ENCODE results near the gene CTBP2.

Gene CTBP2

DNA sequence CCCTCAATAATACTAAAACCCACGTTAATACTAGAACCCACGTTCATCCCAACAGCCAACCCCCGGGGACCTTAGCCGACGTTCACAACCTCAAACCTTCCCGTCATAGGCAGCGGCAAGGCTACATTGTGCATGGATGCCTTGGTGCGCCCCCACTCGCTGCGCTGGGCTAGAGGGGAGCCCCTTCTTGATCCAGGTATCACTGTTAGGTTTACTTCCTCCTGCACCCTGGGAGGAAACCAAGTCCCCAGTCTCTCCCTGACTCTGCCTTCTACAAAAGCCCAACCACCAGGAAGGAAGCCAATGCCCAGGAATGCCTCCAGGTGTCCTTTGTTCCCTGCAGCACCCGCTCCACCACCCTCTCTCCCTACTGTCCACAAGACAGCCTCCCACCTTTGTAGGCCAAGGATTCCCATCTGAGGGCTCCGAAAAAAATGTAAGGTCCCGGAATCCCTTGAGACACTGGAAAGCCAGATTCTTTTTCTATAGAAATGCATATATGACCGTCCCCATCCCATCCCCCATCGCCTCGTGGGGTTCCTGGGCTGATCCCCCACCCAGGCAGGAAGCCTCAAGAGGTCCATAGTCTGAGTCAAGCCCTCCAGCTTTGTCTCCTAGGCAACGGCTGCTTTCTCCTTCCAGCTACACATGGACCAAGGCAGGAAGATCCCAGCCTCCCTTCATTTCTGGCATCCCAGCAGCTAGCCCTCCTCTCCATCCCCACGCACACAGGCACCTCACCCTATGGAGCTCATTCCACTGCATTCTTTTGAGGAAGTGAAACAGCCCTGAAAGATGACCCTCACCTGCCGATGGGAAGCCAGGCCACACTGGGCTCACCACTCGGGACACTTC lies 25.2 kb downstream of the CTBP2 start:
- Histone ChIP-seq H3K4me3 (ENCODE audit: low read length in 2 of 2) (no peak overlapping the region), H3K9me3 (ENCODE audit: control insufficient read depth in 2 of 2, low read length in 2 of 2) (no peaks in the 10 kb centered on the region), H3K27ac (ENCODE audit: low read depth in 2 of 2, low read length in 2 of 2) (no peak overlapping the region), H3K9ac (ENCODE audit: low read depth in 1 of 2, low read length in 2 of 2) (no peak overlapping the region), H3K27me3 (ENCODE audit: control insufficient read depth in 2 of 2, insufficient read depth in 2 of 2, low read length in 2 of 2) (no peaks in the 10 kb centered on the region), H3K36me3 (ENCODE audit: control insufficient read depth in 2 of 2, insufficient read depth in 2 of 2, low read length in 2 of 2) (peaks cover 22 to 26% of the 10 kb centered on the region in 2 donors), H3K4me1 (ENCODE audit: control insufficient read depth in 2 of 2, insufficient read depth in 2 of 2, low read length in 2 of 2) (peaks cover 0 to 14% of the 10 kb centered on the region in 2 donors)

DNA sequence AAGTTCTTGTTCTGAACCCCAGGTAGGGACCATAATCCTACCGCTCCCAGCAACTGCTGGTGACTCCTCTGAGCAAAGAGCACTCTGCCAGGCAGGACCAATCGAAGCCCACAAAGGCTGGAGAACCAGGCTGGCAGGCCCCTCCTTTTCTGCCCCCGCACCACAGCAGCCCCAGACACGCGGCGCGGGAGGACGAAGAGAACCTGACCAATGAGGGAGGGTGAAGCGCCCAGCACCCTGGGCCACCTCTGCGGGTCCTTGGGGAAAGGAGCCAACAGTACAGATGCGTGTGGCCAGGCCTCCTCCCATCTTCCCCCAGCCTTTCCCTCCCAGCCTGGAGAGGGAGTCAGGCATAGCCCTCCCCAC lies 25.9 kb downstream of the CTBP2 start:
- Histone ChIP-seq H3K9me3 (ENCODE audit: control insufficient read depth in 2 of 2, low read length in 2 of 2) (no peaks in the 10 kb centered on the region), H3K9ac (ENCODE audit: low read depth in 1 of 2, low read length in 2 of 2) (no peak overlapping the region), H3K36me3 (ENCODE audit: control insufficient read depth in 2 of 2, insufficient read depth in 2 of 2, low read length in 2 of 2) (peaks cover 22 to 30% of the 10 kb centered on the region in 2 donors), H3K27ac (ENCODE audit: low read depth in 2 of 2, low read length in 2 of 2) (no peak overlapping the region), H3K4me3 (ENCODE audit: low read length in 2 of 2) (no peak overlapping the region), H3K27me3 (ENCODE audit: control insufficient read depth in 2 of 2, insufficient read depth in 2 of 2, low read length in 2 of 2) (no peaks in the 10 kb centered on the region), H3K4me1 (ENCODE audit: control insufficient read depth in 2 of 2, insufficient read depth in 2 of 2, low read length in 2 of 2) (peaks cover 0 to 14% of the 10 kb centered on the region in 2 donors)

DNA sequence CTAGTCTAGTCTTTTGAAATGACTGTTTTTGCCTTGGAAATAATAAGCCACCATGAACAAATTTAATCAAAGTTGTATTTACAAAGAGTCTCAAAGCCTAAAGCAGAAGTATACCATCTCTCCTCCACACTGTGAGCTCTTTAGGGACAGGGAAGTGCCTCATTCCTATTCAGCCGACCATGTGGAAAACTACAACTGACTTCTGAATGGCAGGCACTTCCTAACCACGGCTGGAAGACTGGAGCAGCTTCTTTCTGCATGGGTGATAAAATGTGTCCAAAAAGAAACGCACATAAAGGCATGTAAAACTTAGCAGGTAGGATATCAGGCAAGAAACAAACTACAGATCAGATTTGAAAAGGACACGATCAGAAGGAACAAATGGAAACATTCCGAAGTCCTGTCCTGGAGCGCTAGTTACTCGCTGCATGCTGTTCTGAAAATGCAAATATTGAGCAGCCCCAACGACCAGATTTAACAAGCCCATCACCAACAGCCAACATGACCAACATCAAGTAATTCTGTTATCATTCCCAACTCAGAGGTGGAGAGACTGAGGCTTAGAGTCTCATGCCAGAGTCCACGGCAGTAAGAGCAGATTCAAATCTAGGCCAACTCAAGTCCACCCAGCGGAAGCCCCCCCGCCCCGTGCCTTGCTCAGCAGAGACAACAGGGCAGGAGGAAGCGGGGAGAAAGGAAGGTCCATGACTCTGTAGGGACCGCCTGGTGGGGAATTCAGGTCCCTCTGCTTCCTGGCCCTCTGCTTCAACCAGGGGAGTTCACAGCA lies 26.5 kb downstream of the CTBP2 start:
- no peak overlapping the region for H3K9ac ChIP-seq (ENCODE audit: low read depth in 1 of 2, low read length in 2 of 2)
- H3K36me3 ChIP-seq (ENCODE audit: control insufficient read depth in 2 of 2, insufficient read depth in 2 of 2, low read length in 2 of 2): peaks cover 26 to 33% of the 10 kb centered on the region in 2 donors
- no peaks in the 10 kb centered on the region for H3K9me3 ChIP-seq (ENCODE audit: control insufficient read depth in 2 of 2, low read length in 2 of 2)
- no peak overlapping the region for H3K4me3 ChIP-seq (ENCODE audit: low read length in 2 of 2)
- H3K27ac ChIP-seq (ENCODE audit: low read depth in 2 of 2, low read length in 2 of 2): no peak overlapping the region
- H3K27me3 ChIP-seq (ENCODE audit: control insufficient read depth in 2 of 2, insufficient read depth in 2 of 2, low read length in 2 of 2): no peaks in the 10 kb centered on the region
- H3K4me1 ChIP-seq (ENCODE audit: control insufficient read depth in 2 of 2, insufficient read depth in 2 of 2, low read length in 2 of 2): peaks cover 0 to 12% of the 10 kb centered on the region in 2 donors

DNA sequence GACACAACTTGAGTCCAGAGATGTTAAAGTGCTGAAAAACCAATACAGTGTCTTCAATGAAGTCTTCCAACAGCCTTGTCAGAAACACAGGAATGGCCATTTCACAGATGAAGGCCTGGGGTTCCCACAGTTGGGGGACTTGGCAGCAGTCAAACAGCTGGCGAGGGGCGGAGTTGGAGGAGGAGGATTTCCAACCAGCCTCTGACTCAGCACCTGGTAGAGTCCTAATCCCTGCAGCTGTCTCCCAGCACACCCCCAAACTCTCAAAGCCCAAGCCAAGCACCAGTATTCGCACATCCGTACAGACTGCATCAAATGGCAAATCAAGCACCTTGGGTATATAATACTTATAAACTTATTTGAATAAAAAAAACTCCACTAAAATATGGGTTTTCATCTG lies 28.0 kb downstream of the CTBP2 start:
- Histone ChIP-seq H3K27ac (ENCODE audit: low read depth in 2 of 2, low read length in 2 of 2) (no peak overlapping the region), H3K4me3 (ENCODE audit: low read length in 2 of 2) (no peak overlapping the region), H3K4me1 (ENCODE audit: control insufficient read depth in 2 of 2, insufficient read depth in 2 of 2, low read length in 2 of 2) (peaks cover 0 to 5% of the 10 kb centered on the region in 2 donors), H3K9me3 (ENCODE audit: control insufficient read depth in 2 of 2, low read length in 2 of 2) (no peaks in the 10 kb centered on the region), H3K27me3 (ENCODE audit: control insufficient read depth in 2 of 2, insufficient read depth in 2 of 2, low read length in 2 of 2) (no peaks in the 10 kb centered on the region), H3K9ac (ENCODE audit: low read depth in 1 of 2, low read length in 2 of 2) (no peak overlapping the region), H3K36me3 (ENCODE audit: control insufficient read depth in 2 of 2, insufficient read depth in 2 of 2, low read length in 2 of 2) (peaks cover 26 to 36% of the 10 kb centered on the region in 2 donors)

DNA sequence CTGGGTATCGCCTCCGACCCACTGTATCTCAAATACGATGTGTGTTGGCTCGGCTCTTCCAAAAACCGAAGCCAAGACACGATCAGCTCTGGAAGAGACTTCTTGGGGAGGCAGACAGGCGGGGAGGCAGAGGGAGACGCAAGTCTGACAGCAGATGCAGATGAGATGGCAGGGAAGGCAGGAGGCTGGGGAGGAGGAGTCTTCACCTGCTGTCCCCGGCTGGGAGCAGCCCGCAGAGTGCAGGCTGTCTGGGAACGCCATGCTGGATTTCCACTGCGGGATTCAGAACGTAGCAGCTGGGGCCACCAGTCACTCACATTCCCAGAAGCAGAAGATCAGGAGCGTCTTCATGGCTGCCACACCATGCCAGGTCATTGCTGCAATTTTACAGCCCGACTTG lies 29.4 kb downstream of the CTBP2 start:
- Histone ChIP-seq H3K27ac (ENCODE audit: low read depth in 2 of 2, low read length in 2 of 2) (no peak overlapping the region), H3K4me1 (ENCODE audit: control insufficient read depth in 2 of 2, insufficient read depth in 2 of 2, low read length in 2 of 2) (peaks cover 0 to 5% of the 10 kb centered on the region in 2 donors), H3K36me3 (ENCODE audit: control insufficient read depth in 2 of 2, insufficient read depth in 2 of 2, low read length in 2 of 2) (peaks cover 30 to 36% of the 10 kb centered on the region in 2 donors)

DNA sequence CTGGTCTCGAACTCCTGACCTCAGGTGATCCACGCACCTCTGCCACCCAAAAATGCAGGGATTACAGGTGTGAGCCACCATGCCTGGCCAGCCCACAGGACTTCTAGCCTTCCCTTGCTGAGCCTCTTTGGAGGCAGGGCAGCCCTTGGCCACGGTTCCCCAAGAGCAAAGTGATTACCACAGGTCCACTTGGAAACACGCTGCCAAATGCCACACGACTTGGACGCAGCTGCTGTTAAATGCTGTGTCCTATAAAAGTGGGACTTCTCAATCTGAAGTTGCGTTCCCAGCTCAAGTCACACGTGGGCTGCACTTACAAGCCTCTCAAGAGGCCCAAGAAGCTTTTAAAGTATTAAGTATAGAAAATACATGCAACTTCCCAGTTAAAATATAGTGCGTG lies 30.1 kb downstream of the CTBP2 start:
- H3K27ac ChIP-seq (ENCODE audit: low read depth in 2 of 2, low read length in 2 of 2): no peak overlapping the region
- H3K9ac ChIP-seq (ENCODE audit: low read depth in 1 of 2, low read length in 2 of 2): no peak overlapping the region
- no peak overlapping the region for H3K4me3 ChIP-seq (ENCODE audit: low read length in 2 of 2)
- peaks cover 0 to 6% of the 10 kb centered on the region in 2 donors for H3K4me1 ChIP-seq (ENCODE audit: control insufficient read depth in 2 of 2, insufficient read depth in 2 of 2, low read length in 2 of 2)
- H3K27me3 ChIP-seq (ENCODE audit: control insufficient read depth in 2 of 2, insufficient read depth in 2 of 2, low read length in 2 of 2): no peaks in the 10 kb centered on the region
- no peaks in the 10 kb centered on the region for H3K9me3 ChIP-seq (ENCODE audit: control insufficient read depth in 2 of 2, low read length in 2 of 2)
- H3K36me3 ChIP-seq (ENCODE audit: control insufficient read depth in 2 of 2, insufficient read depth in 2 of 2, low read length in 2 of 2): peaks cover 27 to 36% of the 10 kb centered on the region in 2 donors

More for the DNA sequence above, 29.4 kb downstream of the CTBP2 start:
- no peaks in the 10 kb centered on the region for H3K9me3 ChIP-seq (ENCODE audit: control insufficient read depth in 2 of 2, low read length in 2 of 2)
- H3K27me3 ChIP-seq (ENCODE audit: control insufficient read depth in 2 of 2, insufficient read depth in 2 of 2, low read length in 2 of 2): no peaks in the 10 kb centered on the region
- H3K4me3 ChIP-seq (ENCODE audit: low read length in 2 of 2): no peak overlapping the region
- H3K9ac ChIP-seq (ENCODE audit: low read depth in 1 of 2, low read length in 2 of 2): no peak overlapping the region

DNA sequence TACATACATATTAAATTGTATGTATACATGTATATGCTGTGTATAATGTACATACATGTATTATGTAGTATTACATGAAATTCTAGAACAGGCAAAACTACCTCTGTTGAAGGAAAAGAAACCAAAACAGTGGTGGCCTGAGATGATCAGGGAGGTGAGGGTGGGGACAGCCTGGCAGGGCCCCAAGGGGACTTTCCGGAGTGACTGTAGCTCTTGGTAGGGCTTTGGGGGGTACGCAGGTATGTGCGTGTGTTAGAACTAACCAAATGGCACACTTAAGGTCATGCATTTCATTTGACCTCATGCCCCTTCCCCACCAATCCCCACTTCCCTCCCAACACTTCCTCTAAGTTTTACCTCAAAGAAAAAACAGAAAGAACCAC lies 31.3 kb downstream of the CTBP2 start:
- H3K27me3 ChIP-seq (ENCODE audit: control insufficient read depth in 2 of 2, insufficient read depth in 2 of 2, low read length in 2 of 2): no peaks in the 10 kb centered on the region
- no peak overlapping the region for H3K4me3 ChIP-seq (ENCODE audit: low read length in 2 of 2)
- H3K9me3 ChIP-seq (ENCODE audit: control insufficient read depth in 2 of 2, low read length in 2 of 2): no peaks in the 10 kb centered on the region
- no peak overlapping the region for H3K27ac ChIP-seq (ENCODE audit: low read depth in 2 of 2, low read length in 2 of 2)
- H3K9ac ChIP-seq (ENCODE audit: low read depth in 1 of 2, low read length in 2 of 2): no peak overlapping the region
- H3K4me1 ChIP-seq (ENCODE audit: control insufficient read depth in 2 of 2, insufficient read depth in 2 of 2, low read length in 2 of 2): peaks cover 4 to 14% of the 10 kb centered on the region in 2 donors
- peaks cover 26 to 36% of the 10 kb centered on the region in 2 donors for H3K36me3 ChIP-seq (ENCODE audit: control insufficient read depth in 2 of 2, insufficient read depth in 2 of 2, low read length in 2 of 2)

DNA sequence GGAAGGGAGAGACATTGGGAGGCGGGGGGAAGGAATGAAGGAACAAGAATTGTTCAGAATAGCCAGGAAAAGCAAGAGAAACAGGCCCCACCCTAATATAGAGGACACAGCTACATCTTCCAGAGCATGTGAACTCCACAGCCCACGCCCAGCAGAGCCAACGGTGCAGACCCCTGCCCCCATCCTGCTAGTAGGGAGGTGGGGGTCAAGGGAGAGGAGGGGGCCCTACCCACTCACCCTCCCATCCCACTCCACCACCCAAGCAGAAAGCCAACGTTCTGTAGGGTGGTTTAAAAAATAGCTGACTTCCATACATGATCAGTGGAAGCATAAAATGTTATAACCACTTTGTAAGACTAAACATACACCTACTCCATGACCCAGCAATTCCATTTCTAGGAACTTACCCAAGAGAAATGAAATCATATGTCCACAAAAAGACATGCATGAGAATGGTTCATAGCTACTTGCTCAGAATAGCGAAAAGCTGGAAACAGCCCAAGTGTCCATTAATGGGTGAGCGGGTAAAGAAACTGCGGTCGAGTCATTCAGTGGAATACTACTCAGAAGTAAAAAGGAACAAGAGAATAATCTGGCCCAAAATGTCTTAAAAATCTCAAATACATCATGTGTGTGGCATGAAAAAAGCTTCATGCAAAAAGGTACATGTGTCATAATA lies 31.8 kb downstream of the CTBP2 start:
- Histone ChIP-seq H3K27me3 (ENCODE audit: control insufficient read depth in 2 of 2, insufficient read depth in 2 of 2, low read length in 2 of 2) (no peaks in the 10 kb centered on the region), H3K9ac (ENCODE audit: low read depth in 1 of 2, low read length in 2 of 2) (no peak overlapping the region), H3K36me3 (ENCODE audit: control insufficient read depth in 2 of 2, insufficient read depth in 2 of 2, low read length in 2 of 2) (peaks cover 26 to 36% of the 10 kb centered on the region in 2 donors), H3K27ac (ENCODE audit: low read depth in 2 of 2, low read length in 2 of 2) (no peak overlapping the region), H3K4me3 (ENCODE audit: low read length in 2 of 2) (no peak overlapping the region), H3K9me3 (ENCODE audit: control insufficient read depth in 2 of 2, low read length in 2 of 2) (no peaks in the 10 kb centered on the region), H3K4me1 (ENCODE audit: control insufficient read depth in 2 of 2, insufficient read depth in 2 of 2, low read length in 2 of 2) (peaks cover 9 to 19% of the 10 kb centered on the region in 2 donors)

DNA sequence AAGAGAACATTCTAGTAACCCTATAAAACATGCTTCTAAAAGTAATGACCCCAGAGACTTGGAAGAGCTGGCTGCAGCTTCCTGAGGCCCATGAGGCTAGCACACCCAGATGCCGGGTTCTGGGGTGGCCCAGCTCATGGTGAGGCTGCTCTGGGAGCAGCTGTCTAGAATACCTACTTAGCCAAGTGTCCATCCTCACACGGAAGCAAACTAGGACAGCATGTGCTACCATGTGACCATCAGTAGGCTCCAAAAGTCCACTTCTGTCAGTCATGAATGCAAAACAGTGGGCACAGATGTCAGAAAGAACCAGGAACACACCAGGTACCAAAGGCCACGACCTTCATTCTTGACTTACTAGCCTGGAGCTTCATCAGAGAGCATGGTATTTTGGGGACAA lies 32.4 kb downstream of the CTBP2 start:
- Histone ChIP-seq H3K9ac (ENCODE audit: low read depth in 1 of 2, low read length in 2 of 2) (no peak overlapping the region), H3K36me3 (ENCODE audit: control insufficient read depth in 2 of 2, insufficient read depth in 2 of 2, low read length in 2 of 2) (peaks cover 22 to 34% of the 10 kb centered on the region in 2 donors), H3K9me3 (ENCODE audit: control insufficient read depth in 2 of 2, low read length in 2 of 2) (no peaks in the 10 kb centered on the region), H3K4me1 (ENCODE audit: control insufficient read depth in 2 of 2, insufficient read depth in 2 of 2, low read length in 2 of 2) (peaks cover 14 to 24% of the 10 kb centered on the region in 2 donors), H3K27me3 (ENCODE audit: control insufficient read depth in 2 of 2, insufficient read depth in 2 of 2, low read length in 2 of 2) (no peaks in the 10 kb centered on the region), H3K27ac (ENCODE audit: low read depth in 2 of 2, low read length in 2 of 2) (no peak overlapping the region), H3K4me3 (ENCODE audit: low read length in 2 of 2) (no peak overlapping the region)

DNA sequence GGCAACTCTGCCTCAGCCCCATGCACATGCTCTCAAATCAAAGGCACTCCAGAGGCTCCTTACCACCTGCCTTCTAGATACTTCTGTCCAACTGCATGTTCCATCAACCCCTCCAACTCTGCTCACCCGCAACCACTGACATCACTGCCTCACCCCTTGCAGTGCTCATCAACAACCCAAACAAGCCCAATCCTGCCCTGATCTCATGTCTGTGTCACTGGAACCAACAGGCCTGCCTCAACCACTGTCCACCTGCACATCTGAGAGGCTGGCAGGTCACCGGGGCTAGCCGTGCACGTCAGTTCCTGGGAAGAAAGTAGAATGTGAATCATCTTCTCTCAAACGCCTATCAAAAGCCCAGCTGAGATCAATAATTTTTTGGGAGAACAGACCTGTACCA lies 33.3 kb downstream of the CTBP2 start:
- no peaks in the 10 kb centered on the region for H3K27me3 ChIP-seq (ENCODE audit: control insufficient read depth in 2 of 2, insufficient read depth in 2 of 2, low read length in 2 of 2)
- H3K9me3 ChIP-seq (ENCODE audit: control insufficient read depth in 2 of 2, low read length in 2 of 2): no peaks in the 10 kb centered on the region
- H3K9ac ChIP-seq (ENCODE audit: low read depth in 1 of 2, low read length in 2 of 2): no peak overlapping the region
- no peak overlapping the region for H3K4me3 ChIP-seq (ENCODE audit: low read length in 2 of 2)
- no peak overlapping the region for H3K27ac ChIP-seq (ENCODE audit: low read depth in 2 of 2, low read length in 2 of 2)
- H3K4me1 ChIP-seq (ENCODE audit: control insufficient read depth in 2 of 2, insufficient read depth in 2 of 2, low read length in 2 of 2): peaks cover 14 to 28% of the 10 kb centered on the region in 2 donors
- H3K36me3 ChIP-seq (ENCODE audit: control insufficient read depth in 2 of 2, insufficient read depth in 2 of 2, low read length in 2 of 2): peaks cover 24 to 35% of the 10 kb centered on the region in 2 donors

Measured in mucosa of rectum (tissue), 2 donors.